Adrenal gland (tissue), 12 donors: Measurements from ENCODE around the gene KATNB1. TPM values are rescaled to one million over a fixed set of nuclear protein-coding genes. Genes with fewer than 3 reads are reported as not detected.
A peak's percentile ranks its signal among the peaks of the same experiment; 100 is the strongest.

ENCODE experiments used
- DNase-seq, 7 donors: peaks; one replicate each; pipeline ENCODE4 v3.0.0-alpha.2; 2019 to 2020
- H3K27ac ChIP-seq, 5 donors: fragments of 200-600 bp; sonication (generic) in 4 of 5; 1 replicate in 3 of 5; 2 replicates in 2 of 5; pipeline versions ENCODE4 v1.5.1 to v1.8.0; 2016 to 2020; ENCODE audit warnings: mild to moderate bottlenecking in 1 of 5
- H3K27me3 ChIP-seq: fragments of 200-600 bp; 2 replicates; pipeline ENCODE4 v1.8.0; 2021
- H3K36me3 ChIP-seq, 2 donors: fragments of 200-600 bp; replicated peaks in 1 of 2; 1 replicate in 1 of 2; 2 replicates in 1 of 2; pipeline versions ENCODE4 v1.5.1 to v1.8.0; 2018 to 2022
- H3K4me1 ChIP-seq, 2 donors: fragments of 200-600 bp; replicated peaks in 1 of 2; 1 replicate in 1 of 2; 2 replicates in 1 of 2; pipeline versions ENCODE4 v1.5.1 to v1.8.0; 2018 to 2021
- H3K4me3 ChIP-seq, 4 donors: fragments of 200-600 bp; sonication (generic) in 3 of 4; one replicate each; pipeline ENCODE4 v1.5.1; 2016 to 2018
- H3K9me3 ChIP-seq, 3 donors: fragments of 200-600 bp; sonication (generic) in 1 of 3; replicated peaks in 1 of 3; 1 replicate in 2 of 3; 2 replicates in 1 of 3; pipeline versions ENCODE4 v1.5.1 to v1.8.0; 2016 to 2021
- POLR2A ChIP-seq, 2 donors: fragments of 450-650 bp; IDR thresholded peaks; one replicate each; pipeline ENCODE4 v1.6.1; 2017; ENCODE audit warnings: antibody characterized with exemption in 2 of 2, mild to moderate bottlenecking in 2 of 2, moderate library complexity in 1 of 2
- WGBS, 4 donors: extraction: QIAGEN DNeasy Blood & Tissue Kit in 2 of 4; methylation state at CpG; one replicate each; pipeline versions ENCODE4 v1.1.5 to v1.1.7; 2013 to 2017; 5-methylcytosine and 5-hydroxymethylcytosine counted together
- intact Hi-C, 2 donors: fragments of 100-400 bp; cut with DNase I; formaldehyde crosslinking; loops; one replicate each; pipeline versions ENCODE4 v1.14.1 to v1.15.0; 2022 to 2023
- polyA plus RNA-seq, 3 donors: library from polyadenylated mRNA; stranded (reverse); fragments of 200-250 nt in 2 of 3; fragments of 350-450 nt in 1 of 3; fragmentation: Illumina TruSeq in 1 of 3; extraction: RNeasy Lipid Tissue Mini Kit (QIAGEN cat#74804) in 1 of 3; gene quantifications; one replicate each; pipeline ENCODE4 v1.2.3, GENCODE V29; 2013 to 2014
- total RNA-seq, 9 donors: library from RNA; depleted of rRNA in 4 of 9; stranded (reverse); fragments of >200 nt in 4 of 9; fragments of 120-200 nt in 1 of 9; fragmentation: NEBNext Ultra II Directional in 1 of 9; extraction: Animal tissue kit (Norgen Biotek cat#: 25700) in 1 of 9; gene quantifications; one replicate each; pipeline versions ENCODE4 v1.1.0 to v1.2.4, GENCODE V29; 2013 to 2023
- TF ChIP-seq, protein P1 (sequence below), 6 experiments: fragments of 450-650 bp in 4 of 6; fragments of 200-600 bp in 2 of 6; sonication (generic) in 1 of 6; IDR thresholded peaks; 1 replicate in 5 of 6; 2 replicates in 1 of 6; pipeline versions ENCODE4 v1.5.1 to v1.8.0; 2016 to 2021; ENCODE audit warnings: antibody characterized with exemption in 6 of 6, mild to moderate bottlenecking in 2 of 6, moderate library complexity in 1 of 6
- donor health status: healthy with polysubstance abuse.
- donor health status: Bipolar disorder and iron deficiency.
- donor health status: DM: yes; HTN: yes; CAD: no.
- donor health status: DM: no; HTN: no; CAD: no.
- donor health status: DM: no; HTN: no; CAD: no.
- donor health status: DM: yes; HTN: yes; CAD: no.

KATNB1 gene
- total and polyA plus RNA-seq, 12 donors, result 12.9 to 85.6 (median 21.0) TPM

DNA sequence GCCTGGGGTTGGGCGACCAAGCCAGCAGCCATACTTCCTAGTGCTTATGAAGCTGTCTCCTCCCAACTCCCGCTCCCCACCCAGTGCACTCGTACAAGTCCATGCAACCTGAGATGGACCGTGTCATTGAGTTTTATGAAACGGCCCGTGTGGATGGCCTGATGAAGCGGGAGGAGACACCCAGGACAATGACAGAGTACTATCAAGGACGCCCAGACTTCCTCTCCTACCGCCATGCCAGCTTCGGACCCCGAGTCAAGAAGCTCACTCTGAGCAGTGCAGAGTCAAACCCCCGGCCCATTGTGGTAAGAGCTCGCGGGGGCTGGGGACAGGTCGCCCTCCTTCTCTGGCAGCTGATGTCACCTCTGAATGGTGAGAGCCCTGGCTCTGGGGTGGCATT is 11.0 kb upstream of the KATNB1 start:
- 78 to 87% (median 85%) methylated on average over 7 to 15 of the region's 15 CpGs for WGBS, 4 donors
- H3K4me1 ChIP-seq, result no peaks in the 10 kb centered on the region
- TF ChIP-seq POLR2A (IDR thresholded peaks at IDR 0.05), result no peak
- TF ChIP-seq, protein P1, sequence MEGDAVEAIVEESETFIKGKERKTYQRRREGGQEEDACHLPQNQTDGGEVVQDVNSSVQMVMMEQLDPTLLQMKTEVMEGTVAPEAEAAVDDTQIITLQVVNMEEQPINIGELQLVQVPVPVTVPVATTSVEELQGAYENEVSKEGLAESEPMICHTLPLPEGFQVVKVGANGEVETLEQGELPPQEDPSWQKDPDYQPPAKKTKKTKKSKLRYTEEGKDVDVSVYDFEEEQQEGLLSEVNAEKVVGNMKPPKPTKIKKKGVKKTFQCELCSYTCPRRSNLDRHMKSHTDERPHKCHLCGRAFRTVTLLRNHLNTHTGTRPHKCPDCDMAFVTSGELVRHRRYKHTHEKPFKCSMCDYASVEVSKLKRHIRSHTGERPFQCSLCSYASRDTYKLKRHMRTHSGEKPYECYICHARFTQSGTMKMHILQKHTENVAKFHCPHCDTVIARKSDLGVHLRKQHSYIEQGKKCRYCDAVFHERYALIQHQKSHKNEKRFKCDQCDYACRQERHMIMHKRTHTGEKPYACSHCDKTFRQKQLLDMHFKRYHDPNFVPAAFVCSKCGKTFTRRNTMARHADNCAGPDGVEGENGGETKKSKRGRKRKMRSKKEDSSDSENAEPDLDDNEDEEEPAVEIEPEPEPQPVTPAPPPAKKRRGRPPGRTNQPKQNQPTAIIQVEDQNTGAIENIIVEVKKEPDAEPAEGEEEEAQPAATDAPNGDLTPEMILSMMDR (IDR thresholded peaks at IDR 0.05), result no peak
- no peaks in the 10 kb centered on the region for H3K9me3 ChIP-seq
- no peak overlapping the region for H3K27ac ChIP-seq
- intact Hi-C loops, result loop anchor here (10.0 kb wide), 1 partner anchor 150 kb away; no protein-coding TSS in a partner anchor
- no peak for DNase-seq
- H3K36me3 ChIP-seq, result no peaks in the 10 kb centered on the region
- no peaks in the 10 kb centered on the region for H3K27me3 ChIP-seq
- H3K4me3 ChIP-seq, result no peak overlapping the region

DNA sequence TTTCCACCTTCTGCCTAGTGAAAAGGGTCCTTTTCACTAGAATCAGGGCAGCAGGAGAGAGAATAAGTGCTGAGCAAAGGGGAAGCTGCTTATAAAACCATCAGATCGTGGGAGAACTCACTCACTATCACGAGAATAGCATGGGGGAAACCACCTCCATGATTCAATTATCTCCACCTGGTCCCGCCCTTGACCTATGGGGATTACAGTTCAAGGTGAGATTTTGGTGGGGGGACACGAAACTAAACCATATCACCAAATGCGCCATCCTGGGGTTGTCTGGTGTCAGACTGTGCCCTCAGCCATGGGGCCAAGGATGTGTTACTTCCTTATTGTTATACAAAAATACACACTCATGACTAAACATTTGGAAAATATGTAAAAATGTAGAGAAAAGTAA is 10.4 kb upstream of the KATNB1 start:
- H3K9me3 ChIP-seq, result no peaks in the 10 kb centered on the region
- intact Hi-C loops, result loop anchor here (10.0 kb wide), 1 partner anchor 150 kb away; no protein-coding TSS in a partner anchor

DNA sequence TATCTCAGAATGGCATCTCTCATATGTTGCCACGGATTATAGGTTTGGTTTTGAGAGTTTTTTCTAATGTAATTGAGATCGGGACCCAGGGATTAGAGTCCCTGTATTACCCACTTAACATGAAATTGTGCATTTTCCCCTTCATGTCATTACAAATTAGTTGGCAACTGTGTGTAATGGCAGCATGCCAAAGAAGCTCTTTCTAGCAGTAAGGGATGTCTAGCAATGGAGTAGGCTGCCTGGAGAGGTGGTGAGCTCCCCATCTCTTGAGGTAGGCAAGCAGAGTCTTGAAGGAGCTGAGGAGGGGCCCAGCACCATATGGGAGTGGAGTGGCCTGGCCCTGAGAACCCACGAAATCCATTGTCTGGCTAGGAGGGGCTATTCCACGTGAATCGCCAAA is 10.0 kb upstream of the KATNB1 start:
- WGBS, 4 donors, result 59 to 84% (median 79%) methylated on average over 2 to 5 of the region's 5 CpGs
- Histone ChIP-seq H3K27ac (no peak overlapping the region), H3K9me3 (no peaks in the 10 kb centered on the region), H3K27me3 (no peaks in the 10 kb centered on the region), H3K4me1 (no peaks in the 10 kb centered on the region), H3K36me3 (no peaks in the 10 kb centered on the region), H3K4me3 (no peak overlapping the region)
- peak in 1 of 7 donors; percentile 16 for DNase-seq
- TF ChIP-seq, protein P1 (IDR thresholded peaks at IDR 0.05), result no peak
- no peak for TF ChIP-seq POLR2A (IDR thresholded peaks at IDR 0.05)
- intact Hi-C loops, result loop anchor here (10.0 kb wide), 1 partner anchor 151 kb away; no protein-coding TSS in a partner anchor

More for the DNA sequence above, 10.4 kb upstream of the KATNB1 start:
- H3K27me3 ChIP-seq, result no peaks in the 10 kb centered on the region
- H3K4me3 ChIP-seq, result no peak overlapping the region
- whole genome bisulfite sequencing, 4 donors, result 45 to 59% (median 53%) methylated on average over 5 of the region's 5 CpGs
- no peaks in the 10 kb centered on the region for H3K36me3 ChIP-seq
- TF ChIP-seq POLR2A (IDR thresholded peaks at IDR 0.05), result no peak
- TF ChIP-seq, protein P1 (IDR thresholded peaks at IDR 0.05), result no peak
- no peak for DNase-seq
- H3K27ac ChIP-seq, result no peak overlapping the region
- no peaks in the 10 kb centered on the region for H3K4me1 ChIP-seq

- Histone ChIP-seq H3K27ac (no peak overlapping the region), H3K4me3 (no peak overlapping the region), H3K9me3 (no peaks in the 10 kb centered on the region), H3K4me1 (no peaks in the 10 kb centered on the region), H3K27me3 (no peaks in the 10 kb centered on the region), H3K36me3 (no peaks in the 10 kb centered on the region)
- TF ChIP-seq, protein P1 (IDR thresholded peaks at IDR 0.05), result no peak
- TF ChIP-seq POLR2A (IDR thresholded peaks at IDR 0.05), result no peak
- DNase-seq, result no peak
- intact Hi-C loops, result loop anchor here (10.0 kb wide), 1 partner anchor 151 kb away; no protein-coding TSS in a partner anchor
- WGBS, 4 donors, result 87 to 93% (median 88%) methylated on average over 24 to 30 of the region's 30 CpGs
These were observed 9.6 kb upstream of the KATNB1 start for GRCh38 chr16:57725976-57726375.
